B cell (primary cell): ENCODE results near the gene KLHL26. TPM values are rescaled to one million over a fixed set of nuclear protein-coding genes. Genes with fewer than 3 reads are reported as not detected.

Experiments used
- ATAC-seq: fragments of 200-7000 bp; cut with Tn5 transposase; one replicate; pipeline ENCODE4 v1.10.0; 2021; ENCODE audit warnings: low read depth, mild to moderate bottlenecking, moderate number of reproducible peaks, moderate library complexity
- CTCF ChIA-PET: fragments of 350-600 bp; sonication (Branson Sonifier 250); formaldehyde crosslinking; loops from one replicate; lab custom pipeline; 2021; ENCODE audit warnings: antibody characterized with exemption, inconsistent platforms; lab: Charles Lee
- POLR2A ChIA-PET: fragments of 350-600 bp; sonication (Branson Sonifier 250); formaldehyde crosslinking; loops from one replicate; lab custom pipeline; 2021; ENCODE audit warnings: antibody characterized with exemption; lab: Charles Lee
- DNase-seq: peaks from one replicate; pipeline ENCODE4 v3.0.0; 2013
- H2AFZ ChIP-seq: 2 replicates; pipeline ENCODE4 v1.6.1; 2012; ENCODE audit warnings: mild to moderate bottlenecking, low read depth, low read length; ENCODE audit not compliant: insufficient read depth, poor library complexity, severe bottlenecking
- H3K27ac ChIP-seq, 2 donors: 1 replicate in 1 of 2; 2 replicates in 1 of 2; pipeline ENCODE4 v1.5.1; 2012 to 2013; ENCODE audit warnings: low read length in 2 of 2, mild to moderate bottlenecking in 2 of 2, moderate library complexity in 1 of 2
- H3K27me3 ChIP-seq, 4 experiments: fragments of 200-600 bp in 1 of 4; sonication (generic) in 1 of 4; replicated peaks in 1 of 4; 1 replicate in 2 of 4; 2 replicates in 2 of 4; pipeline versions ENCODE4 v1.6.1 to v1.7.0; 2013 to 2016; ENCODE audit warnings: low read length in 3 of 4, mild to moderate bottlenecking in 2 of 4, mixed read lengths in 1 of 4, moderate library complexity in 1 of 4; ENCODE audit not compliant: insufficient read depth in 4 of 4, control insufficient read depth in 3 of 4; ENCODE audit errors: control extremely low read depth in 1 of 4
- H3K36me3 ChIP-seq, 2 experiments: replicated peaks in 1 of 2; 1 replicate in 1 of 2; 2 replicates in 1 of 2; pipeline versions ENCODE4 v1.6.1 to v1.7.1; 2013; ENCODE audit warnings: low read length in 1 of 2; ENCODE audit not compliant: insufficient read depth in 2 of 2, control insufficient read depth in 1 of 2; ENCODE audit errors: control extremely low read depth in 1 of 2, extremely low read depth in 1 of 2
- H3K4me1 ChIP-seq, 2 donors: fragments of 200-600 bp in 1 of 2; sonication (generic) in 1 of 2; 1 replicate in 1 of 2; 2 replicates in 1 of 2; pipeline versions ENCODE4 v1.5.1 to v1.6.1; 2013 to 2017; ENCODE audit warnings: low read length in 2 of 2; ENCODE audit not compliant: control insufficient read depth in 2 of 2, insufficient read depth in 2 of 2
- H3K4me2 ChIP-seq: replicated peaks from 2 replicates; pipeline ENCODE3; 2012; ENCODE audit warnings: mild to moderate bottlenecking, low read depth, low read length; ENCODE audit not compliant: poor library complexity, severe bottlenecking
- H3K4me3 ChIP-seq, 5 experiments: fragments of 200-600 bp in 1 of 5; sonication (generic) in 1 of 5; 1 replicate in 3 of 5; 2 replicates in 2 of 5; pipeline versions ENCODE4 v1.5.1 to v1.7.0; 2011 to 2016; ENCODE audit warnings: low read length in 4 of 5, mild to moderate bottlenecking in 4 of 5, low read depth in 2 of 5, control low read depth in 1 of 5, moderate library complexity in 1 of 5; ENCODE audit not compliant: insufficient read depth in 1 of 5; ENCODE audit errors: control extremely low read depth in 1 of 5, extremely low read depth in 1 of 5
- H3K79me2 ChIP-seq: fragments of 200-600 bp; sonication (generic); one replicate; pipeline ENCODE4 v1.6.0; 2016; ENCODE audit warnings: low read length; ENCODE audit not compliant: control insufficient read depth, insufficient read depth
- H3K9ac ChIP-seq: fragments of 200-600 bp; sonication (generic); 2 replicates; pipeline ENCODE4 v1.6.1; 2017; ENCODE audit warnings: mild to moderate bottlenecking, low read length, moderate library complexity
- H3K9me3 ChIP-seq, 3 donors: one replicate each; pipeline versions ENCODE4 v1.6.1 to v1.7.1; 2013; ENCODE audit warnings: low read length in 2 of 3; ENCODE audit not compliant: control insufficient read depth in 2 of 3, insufficient read depth in 1 of 3; ENCODE audit errors: control extremely low read depth in 1 of 3
- H4K20me1 ChIP-seq: 2 replicates; pipeline ENCODE4 v1.6.0; 2012; ENCODE audit warnings: mild to moderate bottlenecking, low read length; ENCODE audit not compliant: insufficient read depth, control insufficient read depth, poor library complexity, severe bottlenecking
- H3K27ac Mint-ChIP-seq: one replicate; pipeline ENCODE4 v1.8.0; 2021; ENCODE audit warnings: mixed read lengths
- H3K27me3 Mint-ChIP-seq: one replicate; pipeline ENCODE4 v1.8.0; 2021; ENCODE audit warnings: mixed read lengths
- H3K4me1 Mint-ChIP-seq: one replicate; pipeline ENCODE4 v1.8.0; 2021; ENCODE audit warnings: mixed read lengths
- H3K4me3 Mint-ChIP-seq: one replicate; pipeline ENCODE4 v1.8.0; 2021; ENCODE audit warnings: mixed read lengths
- H3K9me3 Mint-ChIP-seq: one replicate; pipeline ENCODE4 v1.8.0; 2022; ENCODE audit warnings: mixed read lengths; ENCODE audit not compliant: insufficient read depth
- EZH2 ChIP-seq: IDR thresholded peaks from 2 replicates; pipeline ENCODE4 v1.6.1; 2012; ENCODE audit warnings: borderline replicate concordance, low read depth, mild to moderate bottlenecking, moderate library complexity, low read length; ENCODE audit not compliant: insufficient read depth, poor library complexity, severe bottlenecking
- WGBS: methylation state at CpG from one replicate; pipeline ENCODE4 v1.1.5; 2013; ENCODE audit warnings: missing lambda C conversion rate; ENCODE audit not compliant: insufficient coverage; 5-methylcytosine and 5-hydroxymethylcytosine counted together
- intact Hi-C: fragments of 100-400 bp; cut with micrococcal nuclease; formaldehyde crosslinking; loops from one replicate; pipeline ENCODE4 v1.10.0; 2022
- polyA plus RNA-seq: library from polyadenylated mRNA; depleted of rRNA; stranded (reverse); fragments of >200 nt; gene quantifications from 2 replicates; pipeline ENCODE4 v1.2.3, GENCODE V29; 2012
- total RNA-seq, 2 donors: library from RNA; stranded (reverse); fragments of 120-200 nt in 1 of 2; gene quantifications; 1 replicate in 1 of 2; 2 replicates in 1 of 2; pipeline versions ENCODE4 v1.2.3 to v1.2.4, GENCODE V29; 2013 to 2022
- TF ChIP-seq, protein P1 (sequence below): fragments of 200-600 bp; IDR thresholded peaks from one replicate; pipeline ENCODE4 v1.8.0; 2022; ENCODE audit warnings: antibody characterized with exemption, mild to moderate bottlenecking

Gene KLHL26
- total and polyA plus RNA-seq, 2 donors (not counting 1 experiment from before 2014, with no cell fraction given): 5.0 to 14.6 TPM

DNA sequence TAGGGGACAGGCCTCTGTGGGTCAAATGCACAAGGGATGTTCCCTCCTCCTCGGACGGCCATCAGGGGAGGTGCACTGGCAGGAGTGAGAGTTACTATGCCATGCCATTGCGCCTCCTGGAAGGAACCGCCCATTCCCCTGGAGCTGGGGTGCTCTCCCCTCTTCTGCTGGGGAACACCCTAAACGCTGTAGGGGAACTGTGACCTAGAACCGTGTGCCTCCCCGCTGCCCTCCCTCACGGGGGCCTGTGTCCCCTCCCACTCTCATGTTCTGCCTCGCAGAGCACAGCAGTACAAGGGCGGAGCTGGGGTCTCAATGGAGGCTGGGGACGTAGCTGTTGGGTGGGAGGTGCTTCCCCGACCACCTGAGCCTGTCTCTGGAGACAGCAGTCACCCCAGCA, 29.5 kb downstream of the KLHL26 start:
- Histone ChIP-seq H3K4me1 (peaks cover 0 to 23% of the 10 kb centered on the region in 2 donors), H3K4me2 (peak overlapping the region; percentile 19), H3K36me3 (peaks cover 0 to 18% of the 10 kb centered on the region in 2 experiments), H3K9ac (no peak overlapping the region), H2AFZ (no peak overlapping the region), H3K27ac (no peak overlapping the region), H4K20me1 (no peaks in the 10 kb centered on the region), H3K9me3 (peaks cover 0 to 9% (median 0%) of the 10 kb centered on the region in 3 donors), H3K27me3 (no peaks in the 10 kb centered on the region), H3K79me2 (no peaks in the 10 kb centered on the region), H3K4me3 (no peak overlapping the region)
- Mint-ChIP-seq H3K27me3 (no peaks in the 10 kb centered on the region), H3K4me1 (peaks cover 10% of the 10 kb centered on the region), H3K9me3 (no peaks in the 10 kb centered on the region), H3K4me3 (no peak overlapping the region), H3K27ac (no peak overlapping the region)
- 44% methylated on average over 6 of the region's 12 CpGs for WGBS
- peak; percentile 39 for ATAC-seq
- intact Hi-C loops: no loop called here
- no peak for TF ChIP-seq EZH2
- TF ChIP-seq, protein P1, sequence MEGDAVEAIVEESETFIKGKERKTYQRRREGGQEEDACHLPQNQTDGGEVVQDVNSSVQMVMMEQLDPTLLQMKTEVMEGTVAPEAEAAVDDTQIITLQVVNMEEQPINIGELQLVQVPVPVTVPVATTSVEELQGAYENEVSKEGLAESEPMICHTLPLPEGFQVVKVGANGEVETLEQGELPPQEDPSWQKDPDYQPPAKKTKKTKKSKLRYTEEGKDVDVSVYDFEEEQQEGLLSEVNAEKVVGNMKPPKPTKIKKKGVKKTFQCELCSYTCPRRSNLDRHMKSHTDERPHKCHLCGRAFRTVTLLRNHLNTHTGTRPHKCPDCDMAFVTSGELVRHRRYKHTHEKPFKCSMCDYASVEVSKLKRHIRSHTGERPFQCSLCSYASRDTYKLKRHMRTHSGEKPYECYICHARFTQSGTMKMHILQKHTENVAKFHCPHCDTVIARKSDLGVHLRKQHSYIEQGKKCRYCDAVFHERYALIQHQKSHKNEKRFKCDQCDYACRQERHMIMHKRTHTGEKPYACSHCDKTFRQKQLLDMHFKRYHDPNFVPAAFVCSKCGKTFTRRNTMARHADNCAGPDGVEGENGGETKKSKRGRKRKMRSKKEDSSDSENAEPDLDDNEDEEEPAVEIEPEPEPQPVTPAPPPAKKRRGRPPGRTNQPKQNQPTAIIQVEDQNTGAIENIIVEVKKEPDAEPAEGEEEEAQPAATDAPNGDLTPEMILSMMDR: no peak
- DNase-seq: peak; percentile 54
- ChIA-PET POLR2A (no interaction called here), CTCF (interaction anchor here (0.6 kb wide), 1 partner anchor 338 kb away, joined by 4 read pairs; no protein-coding TSS in a partner anchor)

DNA sequence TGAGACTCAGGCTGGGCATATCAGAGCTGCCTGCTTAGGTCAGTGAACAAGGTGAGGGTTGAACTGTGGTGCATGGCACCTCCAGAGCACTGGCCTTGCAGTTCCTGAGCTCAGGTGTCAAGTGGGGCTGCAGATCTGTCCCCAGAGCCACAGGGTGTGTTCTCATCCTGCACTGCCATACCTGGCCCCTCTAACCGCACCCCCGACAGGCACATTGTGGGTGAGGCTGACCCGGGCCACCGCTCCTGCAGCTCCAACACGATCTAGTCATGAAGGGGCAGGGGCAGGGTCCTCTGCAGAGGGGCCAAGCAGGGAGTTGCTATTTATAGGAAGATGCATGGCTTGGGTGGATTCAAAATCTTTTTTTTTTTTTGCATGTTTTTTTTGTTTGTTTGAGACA, 30.0 kb downstream of the KLHL26 start:
- ChIA-PET POLR2A (no interaction called here), CTCF (no interaction called here)
- Histone ChIP-seq H3K4me2 (no peak overlapping the region), H3K79me2 (no peaks in the 10 kb centered on the region), H3K27me3 (no peaks in the 10 kb centered on the region), H2AFZ (no peak overlapping the region), H3K4me3 (no peak overlapping the region), H3K4me1 (peaks cover 0 to 23% of the 10 kb centered on the region in 2 donors), H3K27ac (no peak overlapping the region), H3K9ac (no peak overlapping the region), H3K9me3 (peaks cover 0 to 7% (median 0%) of the 10 kb centered on the region in 3 donors), H4K20me1 (no peaks in the 10 kb centered on the region), H3K36me3 (peaks cover 0 to 18% of the 10 kb centered on the region in 2 experiments)
- H3K27me3 Mint-ChIP-seq: no peaks in the 10 kb centered on the region
- intact Hi-C loops: no loop called here
- ATAC-seq (no peak), DNase-seq (no peak)
- 96% methylated on average over 4 of the region's 5 CpGs for WGBS
- H3K4me3 Mint-ChIP-seq: no peak overlapping the region
- no peak overlapping the region for H3K27ac Mint-ChIP-seq
- no peak for TF ChIP-seq EZH2
- TF ChIP-seq, protein P1: no peak
- no peaks in the 10 kb centered on the region for H3K9me3 Mint-ChIP-seq
- peaks cover 9% of the 10 kb centered on the region for H3K4me1 Mint-ChIP-seq
